ENCODE data around the gene LHX1. TPM values are rescaled to one million over a fixed set of nuclear protein-coding genes. Genes with fewer than 3 reads are reported as not detected.

The LHX1 gene
- total and polyA plus RNA-seq, 8 donors = 0.17 to 0.82 (median 0.25) TPM; not detected in 3

GRCh38 chr17:36932694-36933511 is 4.4 kb upstream of the LHX1 start:
- ATAC-seq = no peak
- no peak for TF ChIP-seq CTCF (IDR thresholded peaks at IDR 0.05)
- Histone ChIP-seq H3K27ac (no peak overlapping the region), H3K4me1 (peaks cover 10 to 64% of the 10 kb centered on the region in 2 donors), H3K4me3 (no peak overlapping the region), H3K9me3 (no peaks in the 10 kb centered on the region), H3K27me3 (peaks cover 100% of the 10 kb centered on the region in 2 donors), H3K36me3 (no peaks in the 10 kb centered on the region)
- no peak for DNase-seq
- intact Hi-C loops (cut with DNase I) = no loop called here

- Histone ChIP-seq H3K9me3 (no peaks in the 10 kb centered on the region), H3K36me3 (no peaks in the 10 kb centered on the region), H3K4me1 (peaks cover 10 to 66% of the 10 kb centered on the region in 2 donors), H3K27me3 (peaks cover 100% of the 10 kb centered on the region in 2 donors), H3K27ac (no peak overlapping the region), H3K4me3 (no peak overlapping the region)
- ATAC-seq (no peak), DNase-seq (no peak)
- no peak for TF ChIP-seq CTCF (IDR thresholded peaks at IDR 0.05)
- intact Hi-C loops (cut with DNase I) = no loop called here
Observed at GRCh38 chr17:36933512-36934143, 3.6 kb upstream of the LHX1 start.

GRCh38 chr17:36934144-36934691 is 3.1 kb upstream of the LHX1 start:
- DNase-seq (no peak), ATAC-seq (no peak)
- Histone ChIP-seq H3K27me3 (peaks cover 100% of the 10 kb centered on the region in 2 donors), H3K9me3 (no peaks in the 10 kb centered on the region), H3K4me1 (peaks cover 10 to 68% of the 10 kb centered on the region in 2 donors), H3K36me3 (no peaks in the 10 kb centered on the region), H3K27ac (no peak overlapping the region), H3K4me3 (no peak overlapping the region)
- intact Hi-C loops (cut with DNase I) = no loop called here
- no peak for TF ChIP-seq CTCF (IDR thresholded peaks at IDR 0.05)

- intact Hi-C loops (cut with DNase I) = no loop called here
- peaks cover 10 to 71% of the 10 kb centered on the region in 2 donors for H3K4me1 ChIP-seq
- no peak overlapping the region for H3K4me3 ChIP-seq
- H3K27me3 ChIP-seq = peaks cover 100% of the 10 kb centered on the region in 2 donors
- ATAC-seq = no peak
- TF ChIP-seq CTCF (IDR thresholded peaks at IDR 0.05) = no peak
- H3K9me3 ChIP-seq = no peaks in the 10 kb centered on the region
- DNase-seq = peak in 1 of 4 donors; percentile 78
- H3K36me3 ChIP-seq = no peaks in the 10 kb centered on the region
- H3K27ac ChIP-seq = no peak overlapping the region
Observed at GRCh38 chr17:36934692-36935630, 2.3 kb upstream of the LHX1 start.

All from left lung (tissue), 10 donors.